A673 (cell line): ENCODE data around the gene KICS2. TPM values are rescaled to one million over a fixed set of nuclear protein-coding genes. Genes with fewer than 3 reads are reported as not detected.

Experiments used
- BruUV-seq: library from RNA; stranded (reverse); fragments of 400-500 nt; replicated peaks from 2 replicates; lab custom pipeline; 2021; lab: Mats Ljungman, UMichigan
- CTCF ChIA-PET: fragments of 300-600 bp; sonication (Branson Sonifier 250); formaldehyde crosslinking; loops from one replicate; lab custom pipeline; 2022; ENCODE audit warnings: antibody characterized with exemption; lab: Charles Lee
- POLR2A ChIA-PET: fragments of 300-600 bp; sonication (Branson Sonifier 250); formaldehyde crosslinking; loops from one replicate; lab custom pipeline; 2022; ENCODE audit warnings: antibody characterized with exemption; ENCODE audit not compliant: low non-redundant PET; lab: Charles Lee
- DNase-seq: peaks from one replicate; pipeline ENCODE4 v3.0.0-alpha.2; 2015; ENCODE audit warnings: low spot score
- H3K27ac ChIP-seq: fragments of 200-600 bp; sonication (generic); 2 replicates; pipeline ENCODE4 v1.5.1; 2016; ENCODE audit warnings: mixed run types, low read depth, mild to moderate bottlenecking, mixed read lengths, antibody characterized with exemption, low read length; ENCODE audit not compliant: poor library complexity, severe bottlenecking
- H3K27me3 ChIP-seq: fragments of 200-600 bp; sonication (generic); replicated peaks from 2 replicates; pipeline ENCODE4 v1.6.1; 2017; ENCODE audit warnings: mixed run types, low read depth, mild to moderate bottlenecking, mixed read lengths, antibody characterized with exemption, low read length; ENCODE audit not compliant: insufficient read depth, poor library complexity
- H3K36me3 ChIP-seq: fragments of 200-600 bp; sonication (generic); 2 replicates; pipeline ENCODE4 v1.6.1; 2016; ENCODE audit warnings: mixed run types, mild to moderate bottlenecking, mixed read lengths, antibody characterized with exemption, low read length; ENCODE audit not compliant: insufficient read depth, poor library complexity, severe bottlenecking
- H3K4me1 ChIP-seq: fragments of 200-600 bp; sonication (generic); 2 replicates; pipeline ENCODE4 v1.6.1; 2017; ENCODE audit warnings: mixed run types, mild to moderate bottlenecking, mixed read lengths, antibody characterized with exemption, low read length; ENCODE audit not compliant: insufficient read depth, poor library complexity, severe bottlenecking
- H3K4me3 ChIP-seq: fragments of 200-600 bp; sonication (generic); 2 replicates; pipeline ENCODE4 v1.5.1; 2016; ENCODE audit warnings: low read depth, mixed run types, mild to moderate bottlenecking, mixed read lengths, low read length; ENCODE audit not compliant: poor library complexity, severe bottlenecking
- H3K9me3 ChIP-seq: fragments of 200-600 bp; sonication (generic); 2 replicates; pipeline ENCODE4 v1.6.1; 2016; ENCODE audit warnings: mixed run types, low read depth, mild to moderate bottlenecking, mixed read lengths, antibody characterized with exemption, low read length; ENCODE audit not compliant: poor library complexity, severe bottlenecking
- EZH2 ChIP-seq: fragments of 200-600 bp; sonication (generic); IDR thresholded peaks from 2 replicates; pipeline ENCODE4 v1.6.1; 2017; ENCODE audit warnings: borderline replicate concordance, low read depth, mild to moderate bottlenecking, mixed read lengths, antibody characterized with exemption, low read length; ENCODE audit not compliant: poor library complexity, severe bottlenecking
- intact Hi-C: fragments of 100-400 bp; cut with micrococcal nuclease; formaldehyde crosslinking; loops from one replicate; pipeline ENCODE4 v1.10.0; 2022; ENCODE audit not compliant: unreplicated experiment
- total RNA-seq: library from RNA; stranded (reverse); gene quantifications from 2 replicates; pipeline ENCODE4 v1.2.3, GENCODE V29; 2021
- TF ChIP-seq, protein P1 (sequence below): fragments of 300-800, 200-600 bp; sonication (generic); conservative IDR thresholded peaks from 2 replicates; pipeline ENCODE4 v1.5.1; 2017; ENCODE audit warnings: low read depth, mild to moderate bottlenecking, antibody characterized with exemption, low read length, moderate library complexity, mixed read lengths

Gene KICS2
- total RNA-seq, 1 experiment from 2014 or later, result 14.0 TPM

DNA sequence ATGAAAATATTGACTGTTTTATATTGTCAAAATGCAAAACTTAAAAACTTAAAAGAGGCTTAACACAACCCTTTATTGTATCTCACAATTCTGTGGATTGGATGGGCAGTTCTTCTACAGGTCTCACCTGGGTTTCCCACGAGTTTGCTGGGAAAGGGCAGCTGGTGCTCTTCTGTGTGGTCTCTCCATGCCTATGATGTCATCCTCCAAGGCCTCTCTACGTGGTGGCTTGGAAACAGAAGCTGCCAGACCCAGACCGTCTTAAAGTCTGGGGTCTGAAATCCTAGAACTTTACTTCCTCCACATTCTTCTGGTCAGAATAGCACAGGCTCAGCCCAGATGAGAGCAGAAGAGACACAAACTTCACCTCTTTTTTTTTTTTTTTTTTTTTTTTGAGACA is 36.5 kb upstream of the KICS2 start:
- Histone ChIP-seq H3K27me3 (no peaks in the 10 kb centered on the region), H3K9me3 (no peaks in the 10 kb centered on the region), H3K36me3 (no peaks in the 10 kb centered on the region), H3K4me1 (no peaks in the 10 kb centered on the region), H3K4me3 (no peak overlapping the region), H3K27ac (no peak overlapping the region)
- intact Hi-C loops, result loop anchor here (10.0 kb wide), 2 partner anchors 584 to 1154 kb away; no protein-coding TSS in a partner anchor
- no TSS peak for BruUV-seq
- TF ChIP-seq EZH2, result no peak
- TF ChIP-seq, protein P1, sequence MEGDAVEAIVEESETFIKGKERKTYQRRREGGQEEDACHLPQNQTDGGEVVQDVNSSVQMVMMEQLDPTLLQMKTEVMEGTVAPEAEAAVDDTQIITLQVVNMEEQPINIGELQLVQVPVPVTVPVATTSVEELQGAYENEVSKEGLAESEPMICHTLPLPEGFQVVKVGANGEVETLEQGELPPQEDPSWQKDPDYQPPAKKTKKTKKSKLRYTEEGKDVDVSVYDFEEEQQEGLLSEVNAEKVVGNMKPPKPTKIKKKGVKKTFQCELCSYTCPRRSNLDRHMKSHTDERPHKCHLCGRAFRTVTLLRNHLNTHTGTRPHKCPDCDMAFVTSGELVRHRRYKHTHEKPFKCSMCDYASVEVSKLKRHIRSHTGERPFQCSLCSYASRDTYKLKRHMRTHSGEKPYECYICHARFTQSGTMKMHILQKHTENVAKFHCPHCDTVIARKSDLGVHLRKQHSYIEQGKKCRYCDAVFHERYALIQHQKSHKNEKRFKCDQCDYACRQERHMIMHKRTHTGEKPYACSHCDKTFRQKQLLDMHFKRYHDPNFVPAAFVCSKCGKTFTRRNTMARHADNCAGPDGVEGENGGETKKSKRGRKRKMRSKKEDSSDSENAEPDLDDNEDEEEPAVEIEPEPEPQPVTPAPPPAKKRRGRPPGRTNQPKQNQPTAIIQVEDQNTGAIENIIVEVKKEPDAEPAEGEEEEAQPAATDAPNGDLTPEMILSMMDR, result no peak
- ChIA-PET CTCF (interaction anchor here (1.2 kb wide), 1 partner anchor 419 kb away, joined by 3 read pairs; no protein-coding TSS in a partner anchor), POLR2A (no interaction called here)
- DNase-seq, result no peak

DNA sequence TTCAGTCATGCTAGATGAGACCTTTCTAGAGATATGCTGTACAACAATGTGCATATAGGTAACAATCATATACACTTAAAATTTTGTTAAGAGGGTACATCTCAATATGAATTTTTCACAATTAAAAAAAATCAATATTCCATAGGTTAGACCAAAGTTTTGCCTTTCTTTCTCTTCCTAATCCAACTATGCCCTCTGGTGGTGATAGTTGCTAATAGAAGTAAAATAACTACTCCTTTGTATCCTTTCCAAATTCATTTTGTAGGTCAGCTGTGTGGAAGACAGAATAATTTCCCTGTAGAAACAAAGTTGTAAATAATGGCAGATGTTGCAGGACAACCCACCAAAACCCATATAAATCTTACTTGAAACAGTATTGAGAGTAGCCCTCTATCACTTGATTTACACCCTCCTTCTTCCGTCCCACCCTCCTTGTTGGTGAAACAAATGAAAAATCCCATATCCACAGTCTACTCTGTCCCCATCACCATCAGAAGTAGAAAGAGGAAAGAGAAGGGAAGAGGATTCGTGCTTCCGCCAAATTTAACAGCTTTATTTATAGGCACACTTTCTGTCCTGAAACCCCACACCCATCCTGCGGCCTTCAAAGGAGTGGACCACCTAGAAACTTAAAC is 34.2 kb upstream of the KICS2 start:
- no TSS peak for BruUV-seq
- TF ChIP-seq EZH2, result no peak
- TF ChIP-seq, protein P1, result peak; percentile 71
- ChIA-PET POLR2A (no interaction called here), CTCF (interaction anchor here (3.1 kb wide), 1 partner anchor 417 kb away, joined by 16 read pairs; no protein-coding TSS in a partner anchor)
- DNase-seq, result peak; percentile 79
- H3K9me3 ChIP-seq, result no peaks in the 10 kb centered on the region
- intact Hi-C loops, result loop anchor here (1.0 to 10.0 kb wide), 5 partner anchors 412 to 1151 kb away; partner anchors contain the start of gene SRGAP1
- no peak overlapping the region for H3K4me3 ChIP-seq
- no peaks in the 10 kb centered on the region for H3K27me3 ChIP-seq
- H3K4me1 ChIP-seq, result no peaks in the 10 kb centered on the region
- H3K27ac ChIP-seq, result no peak overlapping the region
- no peaks in the 10 kb centered on the region for H3K36me3 ChIP-seq

DNA sequence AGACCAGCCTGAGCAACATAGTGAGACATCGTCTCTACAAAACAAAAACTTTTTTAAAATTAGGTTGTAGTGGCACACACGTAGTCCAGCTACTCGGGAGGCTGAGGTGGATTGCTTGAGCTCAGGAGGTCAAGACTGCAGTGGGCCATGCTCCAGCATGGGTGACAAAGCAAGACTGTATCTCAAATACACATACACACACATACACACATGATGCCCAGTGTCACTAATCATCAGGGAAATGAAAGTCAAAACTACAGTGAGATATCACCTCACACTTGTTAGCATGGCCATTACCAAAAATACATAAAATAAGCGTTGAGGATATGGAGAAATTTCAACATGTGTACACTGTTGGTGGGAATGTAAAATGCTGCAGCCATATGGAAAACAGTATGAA is 33.2 kb upstream of the KICS2 start:
- intact Hi-C loops, result loop anchor here (10.0 kb wide), 2 partner anchors 580 to 1150 kb away; no protein-coding TSS in a partner anchor
- no peak for DNase-seq
- Histone ChIP-seq H3K4me3 (no peak overlapping the region), H3K27me3 (no peaks in the 10 kb centered on the region), H3K27ac (no peak overlapping the region), H3K36me3 (no peaks in the 10 kb centered on the region), H3K9me3 (no peaks in the 10 kb centered on the region), H3K4me1 (no peaks in the 10 kb centered on the region)
- POLR2A ChIA-PET, result no interaction called here
- BruUV-seq, result no TSS peak
- TF ChIP-seq EZH2, result no peak
- TF ChIP-seq, protein P1, result no peak
- CTCF ChIA-PET, result interaction anchor here (1.4 to 3.1 kb wide), 2 partner anchors 412 to 416 kb away, joined by 3 to 16 read pairs; no protein-coding TSS in a partner anchor
